ENCODE measurements around the gene RAB34.

DNA sequence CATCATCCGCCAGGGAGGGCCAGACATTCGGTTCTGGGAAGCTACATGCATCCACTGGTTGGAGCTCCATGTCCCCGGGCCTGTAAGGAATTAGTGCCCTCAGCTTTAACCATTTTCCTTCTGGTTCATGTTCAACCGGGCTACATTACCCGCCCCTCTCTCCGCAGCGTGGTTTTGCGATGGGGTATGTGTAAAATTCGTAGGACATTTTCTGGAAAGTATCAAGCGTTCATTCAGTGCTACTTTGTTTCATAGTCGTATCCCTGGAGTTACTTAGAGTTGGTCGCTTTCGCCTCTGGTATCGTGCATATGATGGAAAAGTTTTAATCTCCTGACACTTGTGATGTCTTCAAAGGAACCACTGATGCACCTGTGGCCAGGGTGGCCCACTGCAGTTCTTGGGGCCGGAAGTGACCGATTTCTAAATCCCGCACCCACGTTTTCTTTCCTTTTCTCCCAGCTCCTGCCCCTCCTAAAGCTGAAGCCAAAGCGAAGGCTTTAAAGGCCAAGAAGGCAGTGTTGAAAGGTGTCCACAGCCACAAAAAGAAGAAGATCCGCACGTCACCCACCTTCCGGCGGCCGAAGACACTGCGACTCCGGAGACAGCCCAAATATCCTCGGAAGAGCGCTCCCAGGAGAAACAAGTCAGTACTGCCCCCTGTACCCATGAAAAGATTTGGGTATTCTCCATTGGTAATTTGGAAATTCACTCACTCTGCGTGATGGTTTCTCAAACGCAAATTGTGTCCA lies 2.8 kb upstream of the RAB34 start:
- TF ChIP-seq CTCF (IDR thresholded peaks at IDR 0.05) (no peak), POLR2A (IDR thresholded peaks at IDR 0.05) (no peak)

Measured in heart left ventricle (tissue), 13 donors.